Kidney glomerular epithelial cell (primary cell): ENCODE data around the gene CDH23.

ENCODE experiments used
- DNase-seq: peaks from one replicate; lab custom pipeline; 2025; lab: John Stamatoyannopoulos, UW

Gene CDH23

DNA sequence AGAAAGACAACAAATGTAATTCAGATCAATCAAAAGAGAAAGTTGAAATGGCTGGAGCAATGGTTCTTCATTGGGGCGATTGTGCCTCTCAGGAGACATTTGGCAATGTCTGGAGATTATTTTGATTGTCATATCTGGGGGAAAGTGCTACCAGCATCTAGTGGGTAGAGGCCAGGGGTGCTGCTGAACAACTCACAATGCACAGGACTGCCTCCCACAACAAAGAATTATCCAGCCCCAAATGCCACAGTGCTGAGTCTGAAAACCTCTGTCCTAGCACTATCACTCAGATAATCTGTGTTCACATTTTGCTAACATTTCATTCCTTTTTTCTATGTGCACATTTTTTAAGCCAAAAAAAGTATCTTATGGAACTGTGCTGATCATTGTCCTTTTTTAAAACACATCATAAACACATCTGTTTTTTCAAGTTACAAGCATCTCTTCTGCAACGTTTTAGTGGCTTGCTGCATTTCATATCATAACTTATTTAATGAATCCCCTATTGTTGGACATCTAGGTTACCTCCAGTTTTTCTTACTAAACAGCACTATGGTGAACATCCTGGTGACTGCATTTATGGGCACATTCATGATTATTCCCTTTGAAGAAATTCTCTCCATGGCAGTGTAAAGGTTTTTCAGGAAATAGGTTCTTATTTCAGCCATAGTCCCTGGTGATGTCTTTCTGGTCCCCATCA is 208.7 kb downstream of the CDH23 start:
- no peak for DNase-seq

DNA sequence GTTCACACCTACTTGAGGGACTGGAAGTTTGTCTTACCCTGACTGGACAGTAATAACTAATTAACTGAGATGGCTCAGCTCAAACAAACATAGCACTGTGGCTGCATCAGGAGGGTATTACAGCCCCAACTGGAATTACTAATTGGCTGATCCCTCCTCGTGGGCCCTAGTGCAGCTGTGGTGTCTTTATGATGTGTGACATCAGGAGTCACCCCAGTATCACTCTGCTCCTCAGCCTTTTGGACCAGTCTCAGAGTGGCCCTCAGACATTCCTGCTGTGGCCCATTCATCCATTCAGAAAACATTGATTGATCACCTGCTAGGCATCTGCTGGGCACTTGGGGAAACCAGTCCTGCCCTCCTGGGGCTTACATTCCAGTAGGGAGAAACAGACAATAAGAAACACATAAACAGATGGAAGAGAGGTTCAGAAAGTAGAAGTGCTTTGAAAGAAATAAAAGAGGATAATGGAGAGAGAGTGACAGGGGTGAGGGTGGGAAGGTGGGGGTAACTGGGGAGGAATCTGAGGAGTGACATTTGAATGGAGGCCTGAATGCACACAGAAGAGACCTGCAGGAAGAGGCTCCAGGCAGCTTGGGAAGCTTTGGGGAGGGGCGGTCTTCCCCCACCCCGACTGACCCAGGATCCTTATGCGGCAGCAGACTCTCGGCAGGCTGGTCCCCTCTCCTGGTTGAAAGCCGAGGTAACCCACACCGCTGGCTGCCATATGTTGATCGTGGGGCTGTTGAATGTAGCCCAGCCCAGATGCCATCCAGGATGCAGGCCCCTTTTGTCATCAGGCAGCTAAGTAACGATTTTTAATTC is 209.7 kb downstream of the CDH23 start:
- DNase-seq = no peak

DNA sequence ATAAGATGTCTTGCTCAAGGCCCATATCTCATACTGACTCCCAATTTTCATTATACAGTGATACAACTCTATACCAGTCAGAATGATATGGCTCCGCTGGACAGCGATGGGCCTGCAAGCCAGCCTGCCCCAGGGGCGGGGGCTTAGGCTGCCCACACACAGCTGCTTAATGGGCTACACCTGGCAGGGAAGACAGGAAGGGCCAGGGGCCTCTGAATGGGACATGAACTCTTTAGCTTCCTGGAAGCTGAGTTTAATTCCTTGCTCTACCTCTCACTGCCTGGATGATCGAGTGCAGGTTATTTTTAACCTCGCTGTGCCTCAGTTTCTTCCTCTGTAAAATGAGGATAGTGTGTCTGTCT is 210.3 kb downstream of the CDH23 start:
- DNase-seq = no peak

DNA sequence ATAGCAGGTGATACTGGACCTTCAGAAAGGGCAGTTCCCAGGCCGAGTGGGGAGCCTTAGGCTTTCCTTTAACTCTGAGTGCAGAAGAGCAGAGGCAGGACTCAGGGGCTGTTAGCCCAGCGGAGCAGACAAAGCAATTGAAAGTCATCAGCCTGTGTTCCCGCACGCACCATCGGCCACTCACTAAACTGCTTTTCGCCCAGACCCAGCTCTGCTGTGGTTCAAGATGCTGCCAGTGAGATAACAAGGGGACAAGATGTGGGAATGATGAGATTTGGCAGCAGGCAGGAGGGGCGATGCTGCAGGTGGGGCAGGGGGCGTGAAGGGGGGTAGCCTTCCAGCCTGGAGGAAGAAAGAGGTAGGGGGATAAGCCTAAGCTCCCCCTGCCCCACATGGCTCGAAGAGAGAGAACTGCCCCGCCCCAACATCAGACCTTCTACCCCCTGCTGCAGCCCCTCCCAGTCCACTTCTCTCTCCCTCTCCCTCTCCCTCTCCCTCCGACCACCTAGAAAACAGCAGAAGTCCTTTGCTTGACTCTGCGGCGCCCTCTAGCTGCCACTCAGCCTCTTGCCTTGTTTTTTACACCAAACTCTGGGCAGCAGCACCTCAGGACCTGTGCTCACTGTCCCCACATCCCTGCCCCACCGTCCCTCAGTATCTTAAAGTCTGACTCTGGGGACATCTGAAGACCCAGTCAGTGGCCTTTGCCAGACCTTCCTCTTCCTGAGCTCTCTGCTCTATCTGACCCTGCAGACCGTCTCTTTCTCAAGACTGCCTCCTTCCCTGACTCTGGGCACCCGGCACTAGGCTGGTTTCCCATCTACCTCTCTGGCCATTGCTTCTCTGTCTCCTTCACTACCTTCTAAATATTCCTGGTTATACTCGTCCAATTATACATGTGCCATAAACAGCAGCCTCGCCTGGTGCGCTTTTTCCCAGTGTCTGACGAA is 212.4 kb downstream of the CDH23 start:
- DNase-seq = peak; percentile 22

DNA sequence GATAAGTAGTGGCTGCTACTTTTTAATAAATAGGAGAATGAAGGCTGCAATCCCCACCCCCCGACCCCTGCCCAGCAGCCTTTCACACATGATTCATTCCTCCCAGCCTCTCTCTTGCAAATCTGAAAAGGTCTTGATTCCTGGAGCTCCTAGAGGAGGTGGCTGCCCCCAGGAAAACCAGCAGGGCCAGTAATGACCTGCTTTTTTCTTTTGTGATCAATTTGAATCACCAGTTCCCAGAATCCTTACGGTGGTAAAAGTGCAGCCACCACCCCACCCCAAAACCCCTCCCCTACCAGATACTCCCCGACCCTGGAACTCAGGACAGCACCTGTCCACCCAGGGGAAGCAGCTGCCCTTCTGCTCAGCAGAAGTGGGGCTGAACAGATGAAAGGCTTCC is 213.9 kb downstream of the CDH23 start:
- no peak for DNase-seq

DNA sequence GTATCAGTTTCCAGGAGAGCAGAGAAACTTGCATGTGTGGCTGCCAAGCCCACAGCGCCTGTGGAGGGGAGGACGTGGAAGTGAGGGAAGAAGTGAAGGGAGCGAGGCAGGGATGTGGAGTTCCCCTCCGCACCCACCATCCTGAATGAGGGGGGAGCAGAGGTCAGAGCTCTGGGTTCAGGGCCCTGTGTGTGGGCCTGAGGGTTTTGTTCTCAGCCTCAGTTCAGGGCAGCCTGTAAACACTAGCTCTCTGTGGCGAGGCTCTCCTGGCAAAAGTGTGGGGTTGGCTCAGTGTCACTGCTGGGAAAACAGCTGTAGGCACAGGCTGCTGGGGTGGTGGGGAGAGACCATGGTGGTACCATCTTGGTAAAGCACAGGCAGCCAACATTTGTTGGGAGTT is 214.4 kb downstream of the CDH23 start:
- no peak for DNase-seq

DNA sequence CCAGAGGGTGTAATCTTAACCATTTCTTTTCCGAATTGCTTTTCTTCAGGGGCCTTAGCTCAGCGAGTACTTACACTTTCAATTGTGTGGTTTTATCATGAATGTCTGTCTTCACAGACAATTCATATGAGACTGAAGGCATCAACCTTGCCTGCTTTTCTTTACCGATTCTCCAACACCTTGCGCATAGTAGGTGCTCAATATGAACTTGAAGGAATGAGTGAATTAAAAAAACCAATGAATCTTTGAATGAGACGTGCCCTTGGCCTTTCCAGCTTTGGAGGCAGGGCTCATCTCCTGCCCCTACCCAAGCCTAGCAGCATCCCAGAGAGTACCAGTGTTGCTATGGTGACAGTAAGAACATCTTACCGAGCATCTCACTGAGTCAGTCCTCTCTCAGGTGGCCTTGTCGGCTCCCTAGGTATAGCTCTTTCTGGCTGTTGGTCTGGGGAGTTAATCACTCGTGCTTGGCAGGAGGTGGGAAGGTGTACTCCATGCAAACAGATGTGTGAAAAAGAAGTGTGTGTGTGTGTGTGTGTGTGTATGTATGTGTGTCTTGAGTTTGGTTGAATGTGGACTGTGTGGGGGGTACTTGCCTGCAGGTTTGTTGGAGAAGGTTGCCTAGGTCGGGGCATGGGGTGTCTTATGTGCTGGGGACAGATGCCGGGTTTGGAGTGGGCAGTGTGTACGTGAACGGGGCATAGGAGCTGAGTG is 215.1 kb downstream of the CDH23 start:
- DNase-seq = no peak

DNA sequence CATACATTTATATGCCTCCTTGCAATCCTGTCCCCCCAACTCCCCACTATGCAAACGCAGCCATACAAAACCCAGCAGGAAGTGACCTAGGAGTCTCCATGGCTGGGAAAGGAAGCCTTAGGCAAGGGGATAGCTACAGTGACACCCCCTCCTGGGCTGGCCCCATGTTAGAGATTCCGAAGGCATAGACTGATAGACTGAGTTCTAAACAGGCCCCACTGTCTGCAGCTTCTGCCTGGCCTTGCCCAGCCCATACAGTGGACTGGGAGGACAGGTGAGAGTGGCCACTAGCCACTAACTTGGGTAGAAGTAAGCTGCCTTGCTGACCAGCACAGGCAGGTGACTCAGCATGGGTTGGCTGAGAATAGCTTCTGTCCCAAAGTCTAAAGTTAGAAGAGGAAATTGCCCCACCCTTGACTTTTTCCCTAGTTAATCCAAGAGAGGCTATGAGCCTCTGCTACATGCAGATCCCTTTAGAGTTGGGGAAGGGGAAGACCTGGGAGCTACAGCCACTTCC is 216.6 kb downstream of the CDH23 start:
- DNase-seq = no peak

DNA sequence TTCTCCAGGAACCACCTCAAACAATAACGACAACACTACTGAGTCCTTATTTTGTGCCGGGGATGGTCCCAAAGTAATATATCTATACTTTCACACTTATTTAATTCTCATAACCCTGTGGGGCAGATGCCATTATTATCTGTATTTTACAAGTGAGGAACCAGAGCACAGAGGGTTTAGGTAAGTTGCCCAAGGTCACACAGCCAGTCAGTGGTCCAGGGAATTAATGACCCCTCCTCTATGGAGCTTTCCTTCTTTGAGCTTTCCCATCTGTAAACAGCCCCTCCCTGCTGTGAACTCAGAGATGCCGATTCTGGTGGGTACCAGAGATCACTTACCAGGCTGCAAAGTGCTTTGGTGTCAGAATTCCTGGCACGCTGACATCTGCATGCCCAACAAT is 217.2 kb downstream of the CDH23 start:
- DNase-seq = no peak

DNA sequence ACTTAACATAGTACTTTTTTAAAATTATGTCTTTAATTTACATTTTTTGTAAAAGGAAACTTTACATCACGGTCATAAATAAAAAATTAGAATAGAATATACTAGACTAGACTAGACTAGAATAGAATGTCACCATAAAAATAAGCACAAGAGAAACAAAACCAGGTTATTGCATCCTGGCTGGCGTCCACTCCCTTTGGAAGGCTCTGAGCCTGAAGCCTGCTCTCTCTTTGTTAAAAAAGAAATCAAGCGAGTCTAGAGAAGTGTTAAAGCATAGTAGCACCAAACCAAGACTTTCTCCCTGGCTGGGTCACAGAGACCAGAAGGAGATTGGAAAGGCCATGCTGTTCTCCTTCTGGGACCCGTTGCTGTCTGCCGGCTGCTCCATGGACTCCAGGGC is 218.2 kb downstream of the CDH23 start:
- no peak for DNase-seq

DNA sequence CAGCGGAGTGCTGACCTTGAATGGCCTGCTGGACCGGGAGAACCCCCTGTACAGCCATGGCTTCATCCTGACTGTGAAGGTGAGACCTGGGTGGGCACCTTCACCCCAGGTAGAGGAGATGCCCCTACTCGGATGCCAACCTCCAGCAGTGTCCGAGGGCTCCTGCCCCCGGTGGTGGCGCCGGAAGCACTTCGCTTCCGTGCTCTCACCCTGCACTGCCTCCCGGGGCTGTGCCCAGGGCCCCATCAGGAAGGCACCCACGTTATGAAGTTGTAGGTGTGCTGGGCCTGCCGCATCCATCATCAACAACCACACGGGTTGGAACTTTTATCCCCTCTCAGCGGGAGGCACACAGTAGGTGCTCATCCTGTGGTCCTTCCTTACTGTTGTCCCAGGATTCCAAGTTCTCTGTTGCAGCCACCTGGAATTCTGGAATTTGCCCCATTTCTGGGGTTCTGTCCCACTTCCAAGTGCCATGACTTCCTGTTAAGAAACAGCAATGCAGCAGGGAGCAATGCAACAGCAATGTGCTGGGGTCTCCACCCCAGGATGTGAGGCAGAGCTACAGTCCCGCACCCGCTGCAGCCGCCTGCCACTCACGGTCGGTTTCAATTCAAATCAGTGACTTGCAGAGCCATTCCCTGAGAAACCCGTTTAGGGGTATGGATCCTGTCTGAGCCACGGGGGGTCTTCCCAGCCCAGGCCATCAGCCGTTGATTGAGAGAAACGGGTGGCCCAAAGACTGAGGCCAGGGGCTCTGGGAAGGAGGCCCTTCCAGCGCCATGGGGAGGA is 219.0 kb downstream of the CDH23 start:
- DNase-seq = no peak

DNA sequence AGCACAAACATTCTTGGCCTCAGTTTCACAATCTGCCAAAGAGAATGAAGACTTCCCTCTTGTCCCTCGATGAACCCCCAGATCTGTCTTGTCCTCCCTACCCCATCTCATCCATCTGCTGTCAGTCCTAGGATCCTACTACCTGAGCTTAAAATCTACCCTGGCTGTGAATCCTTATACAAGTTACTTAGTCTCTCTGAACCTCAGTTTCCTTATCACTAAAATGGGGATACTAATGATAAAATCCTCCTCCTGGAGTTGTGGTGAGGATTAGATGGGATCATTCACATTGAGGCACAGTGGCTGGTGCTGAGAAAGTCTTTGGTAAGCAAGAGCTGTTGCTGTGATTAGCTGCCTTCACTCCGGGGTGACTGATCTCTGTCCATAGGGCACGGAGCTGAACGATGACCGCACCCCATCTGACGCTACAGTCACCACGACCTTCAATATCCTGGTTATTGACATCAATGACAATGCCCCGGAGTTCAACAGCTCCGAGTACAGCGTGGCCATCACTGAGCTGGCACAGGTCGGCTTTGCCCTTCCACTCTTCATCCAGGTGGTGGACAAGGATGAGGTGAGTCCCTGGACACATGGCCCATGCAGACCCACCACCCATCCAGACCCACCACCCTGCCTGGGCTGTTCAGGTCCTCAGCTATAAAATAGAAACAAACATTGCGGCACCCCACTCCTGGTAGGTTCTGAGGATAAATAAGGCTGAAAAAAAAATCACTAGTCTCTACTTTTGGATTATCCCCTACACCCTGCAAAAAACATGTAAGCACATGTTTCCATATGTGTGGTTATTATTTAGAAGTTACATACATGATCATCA is 220.3 kb downstream of the CDH23 start:
- no peak for DNase-seq

DNA sequence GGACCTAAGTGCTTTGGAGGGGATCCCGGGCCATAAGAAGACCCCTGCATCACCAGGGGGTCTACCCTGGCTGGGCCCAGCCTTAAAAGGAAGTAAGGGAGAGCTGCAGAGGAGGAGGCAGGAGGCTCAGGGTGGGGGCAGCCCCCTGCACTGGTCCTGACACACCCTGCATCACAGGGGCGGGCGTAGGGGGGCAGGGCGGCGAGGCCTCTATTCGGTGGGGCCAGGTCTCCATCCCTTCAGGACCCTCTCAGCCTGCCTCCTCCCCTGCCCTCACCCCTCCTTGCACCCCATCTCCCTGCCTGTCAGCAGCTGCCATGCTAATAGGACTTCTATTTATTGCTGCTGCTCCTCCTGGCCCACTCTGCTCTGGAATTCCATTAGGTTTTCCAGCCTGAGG is 221.5 kb downstream of the CDH23 start:
- DNase-seq = no peak

DNA sequence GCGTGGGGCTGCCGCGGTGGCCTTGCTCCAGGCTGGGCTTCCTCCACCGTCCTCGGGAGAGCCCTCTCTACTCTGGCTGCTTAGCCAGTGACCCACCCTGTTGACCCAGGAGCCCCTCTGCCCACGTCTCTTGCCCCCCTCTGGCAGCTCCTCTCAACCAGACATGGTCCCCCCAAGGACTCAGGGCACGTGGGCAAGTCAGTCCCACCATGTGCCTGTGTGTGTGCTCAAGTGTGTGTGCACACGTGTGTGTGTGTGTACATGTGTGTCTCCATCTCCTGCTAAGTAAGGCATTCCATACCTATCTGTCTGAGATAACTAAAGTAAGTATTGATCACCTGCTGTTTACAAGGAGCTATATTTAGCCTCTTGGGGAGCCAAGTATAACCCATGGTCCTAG is 221.9 kb downstream of the CDH23 start:
- no peak for DNase-seq

DNA sequence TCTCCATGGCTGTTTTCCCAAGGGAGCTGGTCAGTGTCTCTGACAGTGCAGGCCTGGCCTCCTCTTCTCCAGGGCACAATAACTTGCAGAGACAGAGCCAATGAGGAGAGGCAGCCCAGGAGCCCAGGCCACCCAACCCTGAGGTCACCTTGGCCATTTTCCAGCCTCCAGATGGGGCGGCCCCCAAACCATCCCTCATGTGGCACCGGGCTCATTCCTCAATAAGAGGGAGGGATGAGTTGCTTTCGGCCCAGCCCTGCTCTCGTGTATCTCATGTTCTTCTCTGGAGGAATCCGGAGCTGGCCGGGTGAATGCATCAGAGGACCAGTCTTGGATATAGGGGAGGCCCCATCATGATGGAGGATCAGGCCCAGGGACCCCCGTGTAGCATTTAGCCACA is 223.9 kb downstream of the CDH23 start:
- no peak for DNase-seq

DNA sequence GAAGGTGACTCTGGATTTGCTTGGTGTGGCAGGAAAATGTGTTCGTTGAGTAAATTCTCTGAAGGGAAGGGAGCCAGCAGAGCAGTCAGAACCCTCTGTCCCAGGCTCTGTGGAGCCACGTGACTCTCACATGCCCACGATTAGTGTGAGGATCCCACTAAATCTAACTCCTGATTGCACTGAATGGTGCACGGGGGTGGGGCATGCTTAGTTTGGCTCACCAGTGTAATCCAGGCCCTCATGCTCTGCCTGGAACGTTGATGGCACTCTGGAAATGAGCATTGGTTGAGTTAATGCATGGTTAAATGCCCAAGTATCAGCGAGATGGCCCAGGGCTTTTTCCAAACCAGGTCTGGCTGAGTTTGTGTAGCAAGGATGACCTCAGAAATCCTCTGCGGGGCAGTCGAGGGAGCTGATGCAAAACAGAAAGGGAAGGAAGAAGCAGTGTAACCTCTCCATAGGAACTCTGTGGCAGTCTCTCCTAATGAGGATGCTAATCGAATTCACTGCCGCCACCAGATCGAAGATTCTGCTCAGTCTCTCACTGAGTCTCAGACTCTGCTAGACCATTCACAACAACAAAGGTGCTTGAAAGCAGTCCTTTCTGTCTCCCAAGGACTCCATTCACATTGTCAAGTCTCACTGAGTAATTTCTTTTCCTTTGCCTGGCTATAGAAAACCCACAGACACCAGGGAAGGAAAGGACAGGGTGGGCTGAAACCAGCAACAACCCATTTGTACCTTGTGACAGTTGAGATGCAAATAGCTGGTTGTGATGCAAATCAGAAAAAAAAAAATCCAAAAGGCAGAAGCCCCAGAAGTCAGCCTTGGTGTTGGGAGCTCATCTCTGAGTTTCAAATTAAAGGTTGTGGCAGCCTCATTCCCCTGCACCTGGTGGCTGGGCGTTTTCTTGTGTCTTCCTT is 224.8 kb downstream of the CDH23 start:
- no peak for DNase-seq

DNA sequence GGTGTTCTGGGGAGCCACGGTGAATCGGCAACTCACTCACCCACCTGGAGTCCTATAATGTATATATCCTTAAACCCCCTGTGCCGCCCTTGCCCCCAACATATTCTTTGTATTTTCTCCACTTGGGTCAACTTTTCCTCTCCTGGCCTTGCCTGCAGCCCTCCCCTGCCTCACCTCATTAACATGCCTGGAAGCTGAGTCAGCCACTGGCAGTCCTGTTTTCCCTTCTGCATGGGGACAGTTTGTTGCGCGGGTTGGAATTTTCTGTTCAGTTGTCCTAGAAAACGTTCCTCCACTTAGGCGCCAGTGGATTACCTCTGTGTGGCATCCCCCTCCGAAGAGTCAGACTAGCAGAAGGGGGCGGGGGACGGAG is 225.4 kb downstream of the CDH23 start:
- DNase-seq = peak; percentile 30

DNA sequence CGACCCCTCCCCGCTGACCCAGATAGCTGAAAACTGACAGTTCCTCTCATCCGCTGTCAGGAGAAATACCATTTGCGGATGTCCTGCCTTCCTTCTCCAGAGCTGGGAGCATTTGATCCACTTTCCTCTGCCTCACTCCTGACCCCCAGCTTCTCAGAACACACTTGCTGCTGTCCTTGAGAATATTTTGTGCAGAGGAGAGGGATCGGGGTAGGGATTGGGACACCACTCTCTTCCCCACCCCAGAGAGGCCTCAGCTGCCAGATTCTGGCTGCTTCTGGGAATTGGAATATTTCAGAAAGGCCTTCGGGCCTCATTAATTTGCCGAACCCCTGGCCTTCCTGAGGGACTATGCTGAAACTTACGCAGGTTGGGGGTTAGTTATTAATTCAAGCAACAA is 225.9 kb downstream of the CDH23 start:
- DNase-seq = no peak
